Left ventricle myocardium inferior (tissue), 1 donor: ENCODE results near the gene SLC12A3. TPM values are rescaled to one million over a fixed set of nuclear protein-coding genes. Genes with fewer than 3 reads are reported as not detected.

Source experiments
- DNase-seq: peaks from one replicate; pipeline ENCODE4 v3.0.0-alpha.2; 2020
- H3K27ac ChIP-seq: fragments of 200-600 bp; replicated peaks from 2 replicates; pipeline ENCODE4 v1.8.0; 2021
- H3K27me3 ChIP-seq: fragments of 200-600 bp; 2 replicates; pipeline ENCODE4 v1.8.0; 2021; ENCODE audit warnings: low read depth
- H3K36me3 ChIP-seq: fragments of 200-600 bp; 2 replicates; pipeline ENCODE4 v1.8.0; 2021
- H3K4me1 ChIP-seq: fragments of 200-600 bp; 2 replicates; pipeline ENCODE4 v1.8.0; 2021
- H3K4me3 ChIP-seq: fragments of 200-600 bp; 2 replicates; pipeline ENCODE4 v1.8.0; 2021; ENCODE audit warnings: mild to moderate bottlenecking, moderate library complexity
- H3K9me3 ChIP-seq: fragments of 200-600 bp; replicated peaks from 2 replicates; pipeline ENCODE4 v1.8.0; 2021
- CTCF ChIP-seq: fragments of 200-600 bp; IDR thresholded peaks from 2 replicates; pipeline ENCODE4 v1.8.0; 2021; ENCODE audit warnings: antibody characterized with exemption, mild to moderate bottlenecking, borderline replicate concordance
- intact Hi-C: fragments of 100-400 bp; cut with micrococcal nuclease; formaldehyde crosslinking; loops from one replicate; pipeline ENCODE4 v1.11.0; 2022
- total RNA-seq: library from RNA; stranded (reverse); fragmentation: NEBNext Ultra II Directional; extraction: Animal tissue kit (Norgen Biotek cat#: 25700); gene quantifications from one replicate; pipeline ENCODE4 v1.2.1, GENCODE V29; 2021
- donor health status: DM: no; HTN: yes; CAD: no; lungs with severe emphysema.

The SLC12A3 gene
- total RNA-seq, 1 donor from 2014 or later, result not detected

DNA sequence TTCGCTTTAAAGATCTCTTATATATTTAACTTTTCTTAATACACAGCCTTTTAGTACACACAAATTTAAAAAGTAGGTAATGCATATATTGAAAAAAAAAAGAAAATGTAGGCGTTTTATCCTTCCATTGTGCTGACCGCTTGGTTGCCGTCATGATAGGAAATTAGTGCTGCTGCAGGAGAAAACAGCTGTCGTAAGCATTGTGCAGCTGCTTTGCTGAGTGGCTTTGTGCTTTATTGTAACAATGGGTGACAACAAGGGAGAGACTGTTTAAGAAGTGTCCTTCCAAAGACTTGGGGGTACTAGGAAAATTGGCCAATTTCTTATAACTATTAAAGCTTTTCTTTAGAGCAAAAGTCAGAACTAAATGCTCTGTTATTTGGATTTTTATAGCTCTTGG, 71.9 kb downstream of the SLC12A3 start:
- TF ChIP-seq CTCF, result no peak
- Histone ChIP-seq H3K36me3 (peaks cover 82% of the 10 kb centered on the region), H3K4me1 (peaks cover 76% of the 10 kb centered on the region), H3K27me3 (no peaks in the 10 kb centered on the region), H3K9me3 (no peaks in the 10 kb centered on the region), H3K4me3 (no peak overlapping the region), H3K27ac (no peak overlapping the region)
- intact Hi-C loops, result no loop called here
- no peak for DNase-seq

DNA sequence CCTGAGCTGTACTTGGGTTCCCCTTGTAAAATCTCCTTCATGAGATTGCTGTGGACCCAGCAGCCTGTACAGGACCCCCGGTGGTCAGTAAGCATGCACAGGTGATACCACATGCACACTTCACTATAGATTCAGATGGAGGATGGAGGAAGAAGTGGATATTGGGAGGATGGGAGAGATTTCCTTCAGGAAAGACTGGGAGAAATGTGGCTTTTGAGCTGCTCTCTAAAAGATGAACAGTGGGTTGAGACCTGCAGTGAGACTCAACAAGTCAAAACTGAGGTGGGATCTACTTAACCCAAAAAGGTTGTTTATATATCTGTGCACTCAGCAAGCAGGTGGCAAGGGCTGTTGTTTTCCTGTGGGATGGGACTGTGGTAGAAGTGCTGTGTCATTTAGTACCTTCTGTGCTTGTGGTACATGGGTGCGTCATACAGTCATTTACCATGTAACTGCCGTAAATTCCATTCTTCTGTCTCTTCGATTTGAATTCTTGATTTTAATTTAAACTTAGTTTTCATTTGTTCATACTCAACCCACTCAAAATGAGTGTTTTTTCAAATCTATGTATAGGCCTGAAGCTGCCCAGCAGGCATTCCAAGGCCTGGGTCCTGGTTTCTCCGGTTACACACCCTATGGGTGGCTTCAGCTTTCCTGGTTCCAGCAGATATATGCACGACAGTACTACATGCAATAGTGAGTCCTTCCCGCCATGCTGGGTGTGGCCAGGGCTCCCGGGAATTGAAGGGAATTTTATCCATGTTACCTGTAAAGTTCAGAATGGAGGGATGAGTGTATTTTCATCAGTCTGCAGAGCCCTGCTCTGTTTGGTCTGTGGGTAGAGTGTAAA, 73.9 kb downstream of the SLC12A3 start:
- H3K4me1 ChIP-seq, result peaks cover 58% of the 10 kb centered on the region
- H3K36me3 ChIP-seq, result peaks cover 95% of the 10 kb centered on the region
- no peak overlapping the region for H3K27ac ChIP-seq
- intact Hi-C loops, result no loop called here
- TF ChIP-seq CTCF, result no peak
- H3K27me3 ChIP-seq, result no peaks in the 10 kb centered on the region
- no peaks in the 10 kb centered on the region for H3K9me3 ChIP-seq
- DNase-seq, result no peak
- H3K4me3 ChIP-seq, result no peak overlapping the region

GRCh38 chr16:56939801-56940200, 74.8 kb downstream of the SLC12A3 start:
- DNase-seq, result no peak
- H3K27ac ChIP-seq, result no peak overlapping the region
- no peaks in the 10 kb centered on the region for H3K9me3 ChIP-seq
- intact Hi-C loops, result loop anchor here (10.0 kb wide), 1 partner anchor 75 kb away; the partner anchor contains the start of gene SLC12A3
- peaks cover 99% of the 10 kb centered on the region for H3K36me3 ChIP-seq
- TF ChIP-seq CTCF, result no peak
- no peak overlapping the region for H3K4me3 ChIP-seq
- peaks cover 49% of the 10 kb centered on the region for H3K4me1 ChIP-seq
- H3K27me3 ChIP-seq, result no peaks in the 10 kb centered on the region

DNA sequence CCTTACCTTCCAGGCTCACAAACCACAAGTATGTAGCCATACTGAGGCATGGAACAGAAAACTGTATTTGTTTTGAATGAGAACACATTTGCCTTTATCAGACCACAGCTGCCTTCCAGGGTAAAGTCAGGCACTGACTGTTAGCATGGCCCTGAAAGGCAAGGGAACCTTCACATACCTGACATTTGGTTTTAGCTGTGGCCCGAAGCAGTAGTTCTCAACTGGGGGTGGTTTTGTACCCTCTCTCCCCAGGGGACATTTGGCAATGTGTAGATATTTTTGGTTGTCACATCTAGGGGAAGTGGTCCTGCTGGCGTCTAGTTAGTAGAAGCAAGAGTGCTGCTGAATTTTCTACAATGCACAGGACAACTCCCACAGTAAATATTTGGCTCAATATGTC, 76.1 kb downstream of the SLC12A3 start:
- Histone ChIP-seq H3K36me3 (peaks cover 97% of the 10 kb centered on the region), H3K4me3 (no peak overlapping the region), H3K4me1 (peaks cover 43% of the 10 kb centered on the region), H3K9me3 (no peaks in the 10 kb centered on the region), H3K27me3 (no peaks in the 10 kb centered on the region), H3K27ac (no peak overlapping the region)
- intact Hi-C loops, result loop anchor here (10.0 kb wide), 1 partner anchor 76 kb away; the partner anchor contains the start of gene SLC12A3
- TF ChIP-seq CTCF, result no peak
- no peak for DNase-seq

GRCh38 chr16:56941856-56942331, 76.9 kb downstream of the SLC12A3 start:
- Histone ChIP-seq H3K4me1 (peaks cover 37% of the 10 kb centered on the region), H3K9me3 (no peaks in the 10 kb centered on the region), H3K4me3 (no peak overlapping the region), H3K27me3 (no peaks in the 10 kb centered on the region), H3K27ac (no peak overlapping the region), H3K36me3 (peaks cover 94% of the 10 kb centered on the region)
- TF ChIP-seq CTCF, result no peak
- intact Hi-C loops, result loop anchor here (10.0 kb wide), 1 partner anchor 77 kb away; the partner anchor contains the start of gene SLC12A3
- DNase-seq, result no peak
